Tibial nerve (tissue), 3 donors: ENCODE results near the gene RNF212B.

ENCODE experiments used
- CTCF ChIP-seq, 5 experiments: fragments of 200-600 bp in 3 of 5; fragments of 450-650 bp in 2 of 5; sonication (generic) in 3 of 5; IDR thresholded peaks; one replicate each; pipeline ENCODE4 v1.5.1; 2016 to 2019; ENCODE audit warnings: antibody characterized with exemption in 5 of 5, mild to moderate bottlenecking in 3 of 5, moderate library complexity in 2 of 5
- POLR2A ChIP-seq, 2 donors: fragments of 450-650 bp; IDR thresholded peaks; one replicate each; pipeline ENCODE4 v1.6.1; 2017; ENCODE audit warnings: antibody characterized with exemption in 2 of 2, mild to moderate bottlenecking in 2 of 2, moderate library complexity in 2 of 2

DNA sequence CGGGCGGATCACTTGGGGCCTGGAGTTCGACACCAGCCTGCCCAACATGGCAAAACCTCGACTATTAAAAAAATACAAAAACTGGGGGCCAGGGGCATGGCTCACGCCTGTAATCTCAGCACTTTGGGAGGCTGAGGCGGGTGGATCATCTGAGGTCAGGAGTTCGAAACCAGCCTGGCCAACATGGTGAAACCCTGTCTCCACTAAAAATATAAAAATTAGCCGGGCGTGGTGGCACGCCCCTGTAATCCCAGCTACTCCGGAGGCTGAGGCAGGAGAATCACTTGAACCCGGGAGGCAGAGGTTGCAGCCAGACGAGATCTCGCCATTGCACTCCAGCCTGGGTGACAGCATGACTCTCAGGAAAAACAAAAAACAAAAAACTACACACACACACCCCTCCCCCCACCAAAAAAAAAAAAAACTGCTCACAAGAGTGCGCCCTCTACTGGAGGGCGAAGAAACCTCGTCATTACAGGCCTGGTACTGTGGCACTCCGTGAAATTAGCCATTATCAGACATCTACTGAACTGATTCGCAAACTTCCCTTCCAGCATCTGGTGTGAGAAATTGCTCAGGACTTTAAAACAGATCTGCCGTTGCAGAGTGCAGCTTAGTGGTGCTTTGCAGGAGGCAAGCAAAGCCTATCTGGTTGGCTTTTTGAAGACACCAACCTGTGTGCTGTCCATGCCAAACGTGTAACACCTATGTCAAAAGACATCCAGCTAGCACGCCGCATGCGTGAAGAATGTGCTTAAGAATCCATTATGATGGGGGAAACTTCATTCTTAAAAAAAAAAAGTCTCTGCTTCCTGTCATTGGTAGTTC, 57.2 kb downstream of the RNF212B start:
- peak; percentile 66 to 94 (median 71) for TF ChIP-seq CTCF (IDR thresholded peaks at IDR 0.05)
- no peak for TF ChIP-seq POLR2A (IDR thresholded peaks at IDR 0.05)
